GM13976 (cell line): ENCODE measurements around the gene SCN1B.

Source experiments
- DNase-seq: peaks from one replicate; pipeline ENCODE4 v3.0.0; 2012; ENCODE audit warnings: low spot score
- in situ Hi-C: fragments of 300-500 bp; cut with MboI; formaldehyde crosslinking; loops from one replicate; pipeline ENCODE4 v1.12.0; 2022; ENCODE audit warnings: low sequenced_read_pairs, mixed read lengths, inconsistent platforms; ENCODE audit not compliant: unreplicated experiment
- TF ChIP-seq, protein P1 (sequence below): IDR thresholded peaks from 2 replicates; pipeline ENCODE4 v1.5.1; 2012; ENCODE audit warnings: borderline replicate concordance, mild to moderate bottlenecking; ENCODE audit not compliant: insufficient read depth; ENCODE audit errors: extremely low read depth, missing control alignments, control extremely low read depth

The SCN1B gene

DNA sequence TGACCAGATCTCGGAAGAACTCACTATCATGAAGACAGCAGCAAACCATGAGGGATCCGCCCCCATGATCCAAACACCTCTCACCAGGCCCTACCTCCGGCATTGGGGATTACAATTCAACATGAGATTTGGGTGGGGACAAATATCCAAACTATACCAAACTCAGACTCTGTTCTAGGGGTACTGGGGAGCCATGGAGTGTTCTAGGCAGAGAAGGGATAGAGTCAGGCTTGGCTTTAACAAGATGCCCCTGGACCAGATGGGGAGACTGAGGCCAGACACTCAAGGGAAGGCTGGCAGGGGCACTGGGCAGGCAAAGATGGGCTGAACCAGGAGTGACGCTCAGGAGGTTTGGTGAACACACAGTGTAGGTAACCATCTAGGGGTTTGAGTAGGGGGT is 11.9 kb upstream of the SCN1B start:
- TF ChIP-seq, protein P1, sequence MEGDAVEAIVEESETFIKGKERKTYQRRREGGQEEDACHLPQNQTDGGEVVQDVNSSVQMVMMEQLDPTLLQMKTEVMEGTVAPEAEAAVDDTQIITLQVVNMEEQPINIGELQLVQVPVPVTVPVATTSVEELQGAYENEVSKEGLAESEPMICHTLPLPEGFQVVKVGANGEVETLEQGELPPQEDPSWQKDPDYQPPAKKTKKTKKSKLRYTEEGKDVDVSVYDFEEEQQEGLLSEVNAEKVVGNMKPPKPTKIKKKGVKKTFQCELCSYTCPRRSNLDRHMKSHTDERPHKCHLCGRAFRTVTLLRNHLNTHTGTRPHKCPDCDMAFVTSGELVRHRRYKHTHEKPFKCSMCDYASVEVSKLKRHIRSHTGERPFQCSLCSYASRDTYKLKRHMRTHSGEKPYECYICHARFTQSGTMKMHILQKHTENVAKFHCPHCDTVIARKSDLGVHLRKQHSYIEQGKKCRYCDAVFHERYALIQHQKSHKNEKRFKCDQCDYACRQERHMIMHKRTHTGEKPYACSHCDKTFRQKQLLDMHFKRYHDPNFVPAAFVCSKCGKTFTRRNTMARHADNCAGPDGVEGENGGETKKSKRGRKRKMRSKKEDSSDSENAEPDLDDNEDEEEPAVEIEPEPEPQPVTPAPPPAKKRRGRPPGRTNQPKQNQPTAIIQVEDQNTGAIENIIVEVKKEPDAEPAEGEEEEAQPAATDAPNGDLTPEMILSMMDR: no peak
- DNase-seq: no peak
- in situ Hi-C loops: no loop called here

DNA sequence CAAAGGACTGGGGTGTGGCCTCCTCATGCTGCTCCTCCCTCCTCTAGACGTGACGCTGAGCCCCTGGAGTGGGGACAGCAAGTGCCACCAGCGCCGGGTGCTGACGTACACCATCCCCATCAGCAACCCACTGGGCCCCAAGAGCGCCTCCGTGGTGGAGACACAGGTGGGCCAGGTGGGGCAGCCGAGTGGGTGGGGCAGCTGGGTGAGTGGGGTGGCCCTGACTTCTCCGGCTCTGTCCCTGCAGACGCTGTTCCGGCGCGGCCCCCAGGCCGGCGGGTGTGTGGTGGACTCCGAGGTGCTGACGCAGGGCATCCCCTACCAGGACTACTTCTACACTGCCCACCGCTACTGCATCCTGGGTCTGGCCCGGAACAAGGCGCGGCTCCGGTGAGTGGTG is 11.1 kb upstream of the SCN1B start:
- in situ Hi-C loops: no loop called here
- TF ChIP-seq, protein P1: no peak
- no peak for DNase-seq

DNA sequence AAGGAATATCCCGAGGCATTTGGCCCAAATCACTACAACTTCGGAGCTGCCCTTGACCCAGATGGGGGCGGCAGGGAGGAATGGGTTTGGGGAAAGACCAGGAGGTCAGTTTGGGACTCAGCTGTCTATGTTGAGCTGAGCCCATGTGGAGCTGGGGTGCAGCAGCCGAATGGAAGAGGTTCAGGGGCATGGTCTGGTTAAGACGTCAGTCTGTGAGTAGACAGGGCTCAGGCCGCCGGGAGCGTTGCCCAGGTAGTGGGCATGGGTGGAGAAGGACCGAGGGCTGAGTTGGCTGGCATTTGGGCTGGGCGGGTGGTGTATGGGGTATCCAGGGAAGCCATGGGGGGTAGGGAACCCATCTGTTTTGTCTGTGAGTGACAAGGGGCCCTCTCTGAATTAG is 9.3 kb upstream of the SCN1B start:
- DNase-seq: no peak
- in situ Hi-C loops: no loop called here
- TF ChIP-seq, protein P1: no peak

DNA sequence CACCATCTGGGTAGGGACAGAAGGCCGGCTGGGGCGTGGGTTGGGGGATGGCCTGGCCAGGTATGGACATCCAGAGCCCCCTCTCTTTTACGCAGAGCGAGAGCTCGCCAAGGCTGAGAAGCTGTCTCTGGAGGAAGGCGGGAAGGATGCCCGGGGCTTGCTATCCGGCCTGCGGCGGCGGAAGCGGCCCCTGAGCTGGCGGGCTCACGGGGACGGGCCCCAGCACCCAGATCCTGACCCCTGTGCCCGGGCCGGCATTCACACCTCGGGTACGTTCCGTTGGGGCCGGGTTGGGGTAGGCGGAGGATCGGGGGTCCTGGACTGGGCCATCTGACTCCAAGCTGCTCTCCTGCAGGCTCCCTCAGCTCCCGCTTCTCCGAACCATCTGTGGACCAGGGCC is 8.7 kb upstream of the SCN1B start:
- in situ Hi-C loops: no loop called here

DNA sequence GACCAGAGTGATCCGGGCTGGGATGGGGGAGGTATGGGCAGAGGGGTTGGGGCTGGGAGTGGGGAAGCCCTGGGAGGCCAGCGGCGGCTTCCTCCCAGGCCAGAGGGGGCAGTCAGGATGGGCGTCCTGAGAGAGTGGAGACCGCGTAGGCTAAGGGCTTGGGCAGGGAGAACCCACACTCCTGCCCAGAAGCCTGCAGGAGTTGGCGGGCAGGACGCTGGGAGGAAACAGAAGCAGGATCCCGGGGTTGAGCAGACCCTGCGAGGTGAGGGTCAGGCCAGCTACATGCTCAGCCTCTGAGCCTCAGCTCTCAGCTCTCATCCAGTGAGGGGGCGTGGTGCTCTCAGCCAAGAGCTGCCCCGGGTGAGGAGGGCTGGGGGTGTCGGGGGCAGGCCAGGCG is 7.8 kb upstream of the SCN1B start:
- DNase-seq: no peak
- in situ Hi-C loops: no loop called here
- TF ChIP-seq, protein P1: no peak

More for the DNA sequence above, 8.7 kb upstream of the SCN1B start:
- DNase-seq: no peak
- TF ChIP-seq, protein P1: no peak

DNA sequence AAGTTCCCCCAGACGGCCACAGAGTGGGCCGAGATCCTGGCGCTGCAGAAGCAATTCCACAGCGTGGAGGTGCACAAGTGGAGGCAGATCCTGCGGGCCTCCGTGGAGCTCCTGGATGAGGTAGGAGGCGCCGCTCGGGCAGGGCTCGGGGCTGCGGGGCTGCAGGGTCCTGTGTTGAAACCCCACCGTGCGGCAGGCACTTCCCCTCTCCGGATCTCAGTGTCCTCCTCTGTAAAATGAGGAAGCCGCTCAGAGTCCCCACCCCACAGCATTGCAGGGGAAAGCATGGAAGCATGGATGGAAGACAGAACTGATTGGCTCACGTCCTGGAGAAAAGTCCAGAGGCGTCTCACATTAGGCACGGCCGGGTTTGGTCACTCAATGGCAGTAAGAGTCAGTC is 6.8 kb upstream of the SCN1B start:
- TF ChIP-seq, protein P1: no peak
- no peak for DNase-seq
- in situ Hi-C loops: no loop called here

DNA sequence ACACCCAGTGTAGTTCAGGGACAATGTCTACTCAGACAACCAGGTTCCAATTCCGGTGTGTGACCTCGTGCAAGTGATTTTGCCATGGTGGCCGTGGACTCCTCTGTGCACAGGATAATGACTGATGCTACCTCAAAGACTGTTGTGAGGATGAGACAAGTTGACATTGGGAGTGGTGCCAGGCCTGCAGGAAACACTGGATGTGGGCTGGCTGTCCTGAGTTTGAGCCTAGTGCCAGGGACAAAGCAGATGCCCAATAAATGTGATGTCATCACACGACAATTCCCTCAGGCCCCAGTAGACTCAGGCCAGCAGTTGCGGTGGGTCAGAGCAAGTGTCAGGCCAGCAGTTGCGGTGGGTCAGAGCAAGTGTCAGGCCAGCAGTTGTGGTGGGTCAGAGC is 6.2 kb upstream of the SCN1B start:
- TF ChIP-seq, protein P1: no peak
- in situ Hi-C loops: no loop called here
- no peak for DNase-seq
